ENCODE data around the gene EML1.

EML1 gene, protein sequence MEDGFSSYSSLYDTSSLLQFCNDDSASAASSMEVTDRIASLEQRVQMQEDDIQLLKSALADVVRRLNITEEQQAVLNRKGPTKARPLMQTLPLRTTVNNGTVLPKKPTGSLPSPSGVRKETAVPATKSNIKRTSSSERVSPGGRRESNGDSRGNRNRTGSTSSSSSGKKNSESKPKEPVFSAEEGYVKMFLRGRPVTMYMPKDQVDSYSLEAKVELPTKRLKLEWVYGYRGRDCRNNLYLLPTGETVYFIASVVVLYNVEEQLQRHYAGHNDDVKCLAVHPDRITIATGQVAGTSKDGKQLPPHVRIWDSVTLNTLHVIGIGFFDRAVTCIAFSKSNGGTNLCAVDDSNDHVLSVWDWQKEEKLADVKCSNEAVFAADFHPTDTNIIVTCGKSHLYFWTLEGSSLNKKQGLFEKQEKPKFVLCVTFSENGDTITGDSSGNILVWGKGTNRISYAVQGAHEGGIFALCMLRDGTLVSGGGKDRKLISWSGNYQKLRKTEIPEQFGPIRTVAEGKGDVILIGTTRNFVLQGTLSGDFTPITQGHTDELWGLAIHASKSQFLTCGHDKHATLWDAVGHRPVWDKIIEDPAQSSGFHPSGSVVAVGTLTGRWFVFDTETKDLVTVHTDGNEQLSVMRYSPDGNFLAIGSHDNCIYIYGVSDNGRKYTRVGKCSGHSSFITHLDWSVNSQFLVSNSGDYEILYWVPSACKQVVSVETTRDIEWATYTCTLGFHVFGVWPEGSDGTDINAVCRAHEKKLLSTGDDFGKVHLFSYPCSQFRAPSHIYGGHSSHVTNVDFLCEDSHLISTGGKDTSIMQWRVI

DNA sequence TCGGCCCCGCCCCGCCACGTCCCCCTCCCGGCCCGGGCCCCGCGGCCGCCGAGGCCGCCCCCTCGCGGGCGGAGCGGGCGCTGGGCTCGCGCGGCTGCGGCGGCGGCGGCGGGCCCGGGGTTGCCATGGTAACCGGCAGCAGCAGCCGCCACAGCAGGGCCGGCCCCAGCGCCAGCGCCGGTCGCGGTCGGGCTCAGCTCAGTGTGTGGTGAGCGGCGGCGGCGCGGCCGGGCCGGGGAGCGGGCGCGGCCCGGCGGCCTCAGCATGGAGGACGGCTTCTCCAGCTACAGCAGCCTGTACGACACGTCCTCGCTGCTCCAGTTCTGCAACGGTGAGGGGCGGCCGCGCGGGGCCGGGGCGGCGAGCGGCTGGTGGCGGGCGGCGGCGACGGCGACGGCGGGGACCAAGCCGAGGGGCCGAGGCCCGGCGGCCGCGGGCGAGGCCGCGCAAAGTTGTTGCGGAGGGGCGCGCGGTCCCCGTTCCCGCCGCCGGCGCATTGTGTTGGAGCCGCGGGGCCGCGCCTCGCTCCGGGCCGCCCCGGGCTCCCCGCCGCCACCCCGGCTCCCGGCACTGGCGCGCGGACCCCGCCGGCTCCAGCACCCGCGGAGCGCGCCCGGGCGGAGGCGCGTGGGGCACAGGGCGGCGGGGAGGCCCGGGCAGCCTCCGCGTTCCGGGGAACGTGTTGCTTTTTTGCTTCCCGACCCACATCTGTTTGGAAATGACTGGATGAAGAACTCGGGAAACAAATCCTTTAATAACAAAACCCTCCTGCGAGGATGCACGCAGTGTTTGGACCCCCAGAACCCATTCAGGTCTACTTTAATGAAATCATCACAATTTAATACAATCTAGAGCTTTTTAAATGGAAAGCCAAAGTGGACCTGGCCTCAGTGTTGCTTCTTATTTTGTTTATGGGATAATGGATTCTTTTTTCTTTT is at the start of gene EML1:
EML1 (plus strand) TSS at position 201 of the 938 bp plus-strand sequence; CDS start at position 265, 64 bp downstream.
- Histone ChIP-seq H3K9ac (ENCODE audit: low read depth, low read length) (peak within 1 kb of the TSS; percentile 81), H3K9me3 (ENCODE audit: control insufficient read depth, insufficient read depth, low read length) (peaks cover 3% of the 10 kb centered on the region; the same call in 1 of the 2 replicates), H3K36me3 (ENCODE audit: insufficient read depth, low read length) (no peaks in the 10 kb centered on the region), H3K4me1 (ENCODE audit: insufficient read depth, low read length) (peaks cover 16% of the 10 kb centered on the region)

DNA sequence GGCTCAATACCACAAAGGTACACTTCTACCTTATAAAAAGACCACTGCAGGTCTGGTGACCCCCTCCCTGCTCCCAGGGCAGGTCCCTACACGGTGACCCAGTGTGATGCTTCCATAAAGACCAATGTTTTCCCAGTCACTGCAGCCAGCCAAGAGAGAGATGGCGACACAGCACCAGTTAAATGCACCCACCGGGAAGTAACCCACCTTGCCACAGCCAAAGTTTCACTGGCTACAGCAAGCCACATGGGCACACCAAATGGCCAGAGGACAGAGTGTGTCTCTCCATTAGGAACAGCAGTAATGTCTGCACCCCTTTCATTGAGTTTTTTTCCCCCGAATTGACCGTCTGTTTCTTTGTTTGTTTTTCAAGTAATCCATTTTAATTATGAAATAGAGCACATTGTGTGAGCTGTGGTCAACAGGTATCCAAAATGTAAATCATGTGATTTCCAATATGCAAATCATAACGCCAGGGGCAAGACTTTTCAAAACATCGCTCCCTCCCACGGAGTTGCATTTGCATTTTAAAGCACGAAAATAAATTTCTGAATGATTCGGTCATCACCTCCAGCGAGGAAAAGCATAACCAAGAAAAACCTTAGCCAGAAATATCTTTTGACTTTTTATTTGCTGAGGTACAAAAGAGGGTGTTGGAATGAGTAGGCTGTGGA is 48.9 kb upstream of the EML1 start:
- Histone ChIP-seq H3K9ac (ENCODE audit: low read depth, low read length) (peak overlapping the region; percentile 1; the same call in 1 of the 2 replicates), H3K36me3 (ENCODE audit: insufficient read depth, low read length) (no peaks in the 10 kb centered on the region), H3K9me3 (ENCODE audit: control insufficient read depth, insufficient read depth, low read length) (no peaks in the 10 kb centered on the region), H3K4me1 (ENCODE audit: insufficient read depth, low read length) (peaks cover 27% of the 10 kb centered on the region)

DNA sequence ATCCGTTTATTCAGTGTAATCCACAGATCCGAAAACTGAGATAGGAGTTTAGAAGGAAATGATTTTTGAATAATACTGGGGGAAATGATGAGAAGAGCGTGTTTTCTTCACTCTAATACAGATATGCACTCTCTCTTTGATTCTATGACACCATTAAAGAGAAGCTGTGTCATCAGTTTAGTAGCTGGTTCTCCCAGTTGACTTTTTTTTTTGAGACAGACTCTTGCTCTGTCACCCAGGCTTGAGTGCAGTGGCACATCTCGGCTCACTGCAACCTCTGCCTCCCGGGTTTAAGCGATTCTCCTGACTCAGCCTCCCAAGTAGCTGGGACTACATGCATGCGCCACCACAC is 48.4 kb upstream of the EML1 start:
- H3K9me3 ChIP-seq (ENCODE audit: control insufficient read depth, insufficient read depth, low read length), result no peaks in the 10 kb centered on the region
- H3K9ac ChIP-seq (ENCODE audit: low read depth, low read length), result peak overlapping the region; percentile 1; the same call in 1 of the 2 replicates
- peaks cover 27% of the 10 kb centered on the region for H3K4me1 ChIP-seq (ENCODE audit: insufficient read depth, low read length)
- no peaks in the 10 kb centered on the region for H3K36me3 ChIP-seq (ENCODE audit: insufficient read depth, low read length)

DNA sequence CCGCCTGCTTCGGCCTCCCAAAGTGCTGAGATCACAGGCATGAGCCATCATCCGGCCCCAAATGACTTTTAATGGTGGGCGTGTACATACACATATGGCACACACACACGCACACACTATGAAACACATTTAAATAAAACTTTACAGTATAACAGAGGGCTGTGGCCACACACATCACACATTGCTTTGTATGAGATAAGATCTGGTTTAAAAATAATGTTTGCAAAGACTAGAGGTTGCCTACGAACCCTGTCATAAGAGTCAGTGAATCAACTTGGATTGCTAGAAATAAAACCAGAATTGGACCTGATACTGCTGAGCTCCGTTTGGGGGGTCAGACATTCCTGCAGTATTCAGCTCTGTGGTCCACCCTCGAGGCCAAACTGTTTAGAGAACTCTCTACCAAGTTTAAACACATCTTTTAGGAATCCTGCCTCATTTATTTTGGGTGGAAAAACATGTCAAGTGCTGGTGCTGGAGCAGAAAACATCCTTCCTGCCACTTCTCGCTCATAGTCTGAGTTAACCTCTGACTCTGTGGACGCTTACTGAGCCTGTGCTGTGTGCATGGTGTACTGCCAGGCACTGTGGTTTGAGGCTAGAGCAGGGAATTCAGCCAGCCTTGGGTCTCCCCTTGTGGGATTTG is 47.8 kb upstream of the EML1 start:
- Histone ChIP-seq H3K4me1 (ENCODE audit: insufficient read depth, low read length) (peaks cover 27% of the 10 kb centered on the region), H3K9ac (ENCODE audit: low read depth, low read length) (no peak overlapping the region), H3K36me3 (ENCODE audit: insufficient read depth, low read length) (no peaks in the 10 kb centered on the region), H3K9me3 (ENCODE audit: control insufficient read depth, insufficient read depth, low read length) (no peaks in the 10 kb centered on the region)

DNA sequence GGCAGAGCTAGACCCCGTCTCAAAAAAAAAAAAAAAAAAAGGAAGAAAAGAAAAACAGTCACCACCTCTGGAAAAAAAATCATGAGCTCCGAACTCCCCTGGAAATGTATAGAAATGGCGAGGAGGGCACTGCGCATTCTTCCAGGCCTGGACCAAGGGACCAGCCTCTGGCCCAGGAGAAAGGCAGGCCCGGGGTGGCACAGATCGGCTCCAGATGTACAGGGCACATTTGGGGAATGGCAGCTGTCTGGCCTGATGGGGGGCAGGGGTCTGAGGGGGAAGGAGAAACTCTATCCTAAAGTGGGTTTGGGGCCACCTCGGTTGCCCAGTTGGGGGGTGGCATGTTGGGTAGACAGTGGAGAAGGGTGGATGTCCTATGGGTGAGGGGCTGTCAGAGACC is 46.0 kb upstream of the EML1 start:
- Histone ChIP-seq H3K4me1 (ENCODE audit: insufficient read depth, low read length) (peaks cover 31% of the 10 kb centered on the region), H3K9ac (ENCODE audit: low read depth, low read length) (no peak overlapping the region), H3K9me3 (ENCODE audit: control insufficient read depth, insufficient read depth, low read length) (no peaks in the 10 kb centered on the region), H3K36me3 (ENCODE audit: insufficient read depth, low read length) (no peaks in the 10 kb centered on the region)

DNA sequence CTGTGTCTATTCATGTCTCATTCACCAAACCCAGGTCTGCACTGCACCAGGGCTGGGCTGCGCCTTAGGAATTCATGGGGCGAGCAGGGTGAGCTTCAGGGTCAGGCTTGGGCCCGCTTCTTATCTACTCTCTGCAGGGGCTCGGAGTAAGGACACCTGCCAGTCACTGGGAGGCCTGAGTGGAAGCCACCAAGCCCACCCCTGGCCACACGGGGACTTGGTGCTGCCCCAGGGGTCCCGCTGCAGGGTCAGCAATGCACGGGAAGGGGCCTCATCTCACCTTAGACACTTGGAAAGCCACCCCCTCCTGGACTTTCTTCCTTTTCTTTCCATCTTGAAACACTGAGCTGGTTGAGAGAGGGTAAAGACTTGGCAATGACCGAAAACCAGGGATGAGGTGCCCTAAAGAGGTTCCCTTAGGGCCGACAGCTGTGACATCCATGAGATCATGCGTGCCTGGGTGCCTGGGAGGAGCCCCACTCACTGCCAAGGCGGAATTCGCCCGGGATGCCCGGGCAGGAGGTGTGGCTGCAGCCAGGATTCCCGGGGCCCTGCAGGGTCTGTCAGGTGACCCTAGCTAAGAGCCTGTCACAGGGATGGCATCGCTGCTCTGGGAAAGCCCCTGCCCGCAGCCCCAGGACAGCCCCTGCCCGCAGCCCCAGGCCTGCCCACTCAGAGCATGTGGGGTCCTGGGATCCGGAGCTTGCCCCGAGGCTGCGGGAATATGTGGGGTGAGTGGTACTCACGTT is 45.5 kb upstream of the EML1 start:
- no peak overlapping the region for H3K9ac ChIP-seq (ENCODE audit: low read depth, low read length)
- H3K36me3 ChIP-seq (ENCODE audit: insufficient read depth, low read length), result no peaks in the 10 kb centered on the region
- H3K9me3 ChIP-seq (ENCODE audit: control insufficient read depth, insufficient read depth, low read length), result no peaks in the 10 kb centered on the region
- peaks cover 37% of the 10 kb centered on the region for H3K4me1 ChIP-seq (ENCODE audit: insufficient read depth, low read length)

DNA sequence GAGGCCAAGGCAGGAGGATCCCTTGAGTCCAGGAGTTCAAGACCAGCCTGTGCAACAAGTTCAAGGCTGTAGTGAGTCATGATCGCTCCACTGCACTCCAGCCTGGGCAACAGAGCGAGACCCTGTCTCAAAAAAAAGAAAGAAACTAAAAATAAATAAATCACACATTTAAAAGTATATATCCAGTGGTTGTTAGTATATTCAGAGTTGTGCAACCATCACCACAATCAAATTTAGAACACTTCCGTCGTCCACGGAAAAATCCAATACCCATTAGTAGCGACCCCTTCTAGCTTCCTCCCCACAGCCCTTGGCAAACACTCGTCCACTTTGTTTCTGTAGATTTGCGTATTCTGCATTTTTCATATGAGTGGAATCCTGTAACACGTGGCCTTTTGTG is 44.7 kb upstream of the EML1 start:
- no peak overlapping the region for H3K9ac ChIP-seq (ENCODE audit: low read depth, low read length)
- no peaks in the 10 kb centered on the region for H3K36me3 ChIP-seq (ENCODE audit: insufficient read depth, low read length)
- peaks cover 38% of the 10 kb centered on the region for H3K4me1 ChIP-seq (ENCODE audit: insufficient read depth, low read length)
- H3K9me3 ChIP-seq (ENCODE audit: control insufficient read depth, insufficient read depth, low read length), result no peaks in the 10 kb centered on the region

DNA sequence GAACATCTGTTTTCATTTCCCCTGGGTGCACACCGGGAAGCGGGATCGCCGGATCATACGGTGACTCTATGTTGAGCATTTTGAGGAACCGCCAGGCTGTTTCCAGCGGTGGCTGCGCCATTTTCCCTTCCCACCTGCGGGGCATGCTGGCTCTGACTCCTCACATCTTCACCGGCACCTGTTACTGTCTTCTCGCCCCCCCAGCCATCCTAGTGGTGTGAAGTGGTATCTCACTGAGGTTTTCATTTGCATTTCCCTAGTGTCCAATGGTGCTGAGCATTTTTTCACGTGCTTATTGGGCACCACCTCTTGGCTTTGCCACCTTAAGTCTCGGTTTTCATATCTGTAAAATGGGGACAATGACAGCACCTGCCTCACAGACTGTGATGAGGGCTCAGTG is 44.1 kb upstream of the EML1 start:
- Histone ChIP-seq H3K9me3 (ENCODE audit: control insufficient read depth, insufficient read depth, low read length) (no peaks in the 10 kb centered on the region), H3K36me3 (ENCODE audit: insufficient read depth, low read length) (no peaks in the 10 kb centered on the region), H3K9ac (ENCODE audit: low read depth, low read length) (no peak overlapping the region), H3K4me1 (ENCODE audit: insufficient read depth, low read length) (peaks cover 32% of the 10 kb centered on the region; the same call in 1 of the 2 replicates)

DNA sequence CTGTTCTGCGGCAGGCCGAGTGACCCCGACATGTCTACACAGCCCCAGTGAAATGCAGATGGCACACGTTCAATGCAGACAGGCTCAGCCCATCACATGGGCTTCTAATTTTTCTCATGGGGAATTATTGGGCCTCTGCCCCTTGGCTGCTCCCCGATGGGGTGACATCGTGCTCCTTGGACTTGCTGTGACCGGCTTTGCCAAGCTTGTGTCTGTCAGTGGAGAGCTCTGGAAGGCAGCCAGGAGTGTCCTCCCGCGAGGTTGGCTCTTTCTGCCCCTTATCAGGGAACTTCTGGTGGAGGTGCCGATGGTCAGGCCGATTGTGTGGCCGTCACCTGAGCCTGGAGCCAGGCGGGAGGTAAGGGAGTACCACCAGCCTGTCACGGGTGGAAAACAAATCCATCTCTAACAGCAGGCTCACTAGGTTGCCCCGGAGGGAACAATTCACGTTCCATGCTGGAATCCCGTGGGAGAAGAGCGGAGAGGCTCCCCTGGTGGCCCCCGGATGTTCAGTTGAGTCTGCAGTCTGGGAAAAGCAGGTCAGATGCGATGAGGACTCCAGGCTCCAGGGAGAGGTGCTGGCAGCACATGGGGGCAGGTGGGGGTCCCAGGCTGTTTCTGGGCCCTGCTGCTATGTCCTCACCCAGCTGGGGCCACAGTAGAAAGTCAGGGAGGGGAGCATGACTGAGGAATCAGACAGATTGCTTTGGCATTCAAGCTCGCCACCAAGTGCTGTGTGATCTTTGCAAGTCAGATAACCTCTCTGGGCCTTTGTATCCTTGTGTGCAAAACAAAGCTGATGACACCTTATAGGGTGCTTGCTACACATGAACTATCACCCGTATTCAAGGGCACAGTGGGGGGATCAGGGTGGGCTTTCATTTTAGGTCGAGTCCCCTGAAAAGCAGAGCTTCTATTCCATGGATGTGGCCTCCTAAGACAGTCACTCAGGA is 43.2 kb upstream of the EML1 start:
- Histone ChIP-seq H3K36me3 (ENCODE audit: insufficient read depth, low read length) (no peaks in the 10 kb centered on the region), H3K4me1 (ENCODE audit: insufficient read depth, low read length) (peaks cover 25% of the 10 kb centered on the region; the same call in 1 of the 2 replicates), H3K9ac (ENCODE audit: low read depth, low read length) (no peak overlapping the region), H3K9me3 (ENCODE audit: control insufficient read depth, insufficient read depth, low read length) (no peaks in the 10 kb centered on the region)

DNA sequence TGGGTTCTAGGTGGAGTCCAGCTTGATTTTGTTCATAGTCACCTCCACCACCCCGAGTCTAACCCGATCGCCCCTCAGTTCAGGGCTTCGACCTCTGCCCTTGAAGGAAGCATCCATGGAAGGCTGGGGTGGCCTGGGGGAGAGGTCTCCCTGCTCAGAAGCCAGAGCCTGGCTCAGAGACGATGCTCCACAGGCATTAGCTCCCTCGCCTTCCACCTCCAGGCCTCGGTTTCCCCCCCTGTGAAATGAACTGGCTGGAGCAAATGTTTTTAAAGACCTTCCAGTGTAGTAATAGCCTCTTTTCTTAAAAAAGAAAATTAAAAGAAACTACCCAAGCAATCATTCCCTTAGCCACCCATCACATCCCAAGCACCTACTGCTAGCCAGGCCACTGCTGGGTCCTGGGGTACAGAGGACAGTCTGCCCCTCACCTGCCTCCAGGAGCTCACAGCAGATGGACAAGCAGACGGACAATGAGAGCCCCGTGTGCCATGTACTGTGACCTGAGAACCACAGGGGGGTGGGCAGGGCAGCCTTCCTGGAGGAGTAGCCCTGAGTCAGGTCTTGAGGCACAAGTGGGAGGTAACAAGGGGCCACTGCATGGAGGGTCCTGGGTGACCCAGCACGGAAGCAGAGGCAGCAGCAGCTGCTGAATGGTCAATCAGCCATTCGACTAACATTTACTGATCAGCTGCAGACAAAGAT is 42.3 kb upstream of the EML1 start:
- H3K9me3 ChIP-seq (ENCODE audit: control insufficient read depth, insufficient read depth, low read length), result no peaks in the 10 kb centered on the region
- H3K36me3 ChIP-seq (ENCODE audit: insufficient read depth, low read length), result no peaks in the 10 kb centered on the region
- no peak overlapping the region for H3K9ac ChIP-seq (ENCODE audit: low read depth, low read length)
- peaks cover 20% of the 10 kb centered on the region; the same call in 1 of the 2 replicates for H3K4me1 ChIP-seq (ENCODE audit: insufficient read depth, low read length)

DNA sequence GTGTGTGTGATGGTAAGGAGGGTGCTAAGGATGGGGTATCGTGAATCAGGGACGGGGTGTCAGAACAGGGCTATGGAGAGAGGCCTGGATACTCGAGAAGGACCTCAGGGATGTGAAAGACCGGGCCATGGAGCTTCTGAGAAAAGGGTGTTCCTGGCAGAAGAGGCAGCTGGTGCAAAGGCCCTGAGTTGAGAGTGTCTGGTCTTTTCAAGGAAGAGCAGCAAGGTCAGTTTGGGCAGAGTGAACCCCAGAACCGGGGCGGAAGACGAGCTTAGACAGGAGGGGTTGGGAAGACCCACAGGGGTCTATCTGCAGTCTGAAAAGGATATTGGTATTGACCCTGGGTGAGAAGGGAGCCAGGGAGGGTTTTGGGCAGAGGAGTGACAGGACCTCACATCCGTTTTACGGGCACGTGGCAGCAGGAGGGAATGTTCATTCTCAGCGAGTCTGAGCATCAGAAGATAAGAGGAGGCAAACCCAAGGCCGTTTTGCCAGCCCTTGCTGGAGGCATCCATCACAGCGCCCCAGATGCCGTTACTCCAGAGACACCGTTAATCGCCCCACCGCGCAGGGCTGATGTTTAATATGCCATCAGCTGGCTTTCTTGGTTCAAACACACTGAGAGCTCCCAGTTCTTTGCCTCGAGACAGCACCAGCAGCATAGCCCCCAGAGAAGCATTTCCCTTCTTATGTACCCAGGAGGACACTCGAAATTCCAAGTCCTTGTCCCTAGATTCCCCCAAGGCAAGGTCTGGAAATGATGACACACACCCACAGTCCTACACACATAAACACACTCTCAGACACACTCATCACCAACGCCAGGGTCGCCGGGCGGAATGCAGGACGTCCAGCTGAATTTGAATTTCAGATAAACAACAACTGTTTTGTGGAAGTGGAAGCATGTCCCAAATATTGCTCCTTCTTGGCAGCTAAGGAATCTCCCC is 41.4 kb upstream of the EML1 start:
- peaks cover 12% of the 10 kb centered on the region; the same call in 1 of the 2 replicates for H3K4me1 ChIP-seq (ENCODE audit: insufficient read depth, low read length)
- no peaks in the 10 kb centered on the region for H3K36me3 ChIP-seq (ENCODE audit: insufficient read depth, low read length)
- no peak overlapping the region for H3K9ac ChIP-seq (ENCODE audit: low read depth, low read length)
- no peaks in the 10 kb centered on the region for H3K9me3 ChIP-seq (ENCODE audit: control insufficient read depth, insufficient read depth, low read length)

Measured in ES-I3 (cell line).